ENCODE results near the gene EPHB6.

GRCh38 chr7:142882338-142882678, 27.4 kb downstream of the EPHB6 start:
- TF ChIP-seq EP300 (IDR thresholded peaks at IDR 0.05) (no peak), POLR2AphosphoS5 (IDR thresholded peaks at IDR 0.05) (no peak)

Measured in upper lobe of left lung (tissue), 4 donors.